Measurements from ENCODE around the gene CTNNA3. TPM values are rescaled to one million over a fixed set of nuclear protein-coding genes. Genes with fewer than 3 reads are reported as not detected.

CTNNA3 gene
- total RNA-seq, 4 donors from 2014 or later, result 1.5 to 9.8 (median 4.3) TPM

DNA sequence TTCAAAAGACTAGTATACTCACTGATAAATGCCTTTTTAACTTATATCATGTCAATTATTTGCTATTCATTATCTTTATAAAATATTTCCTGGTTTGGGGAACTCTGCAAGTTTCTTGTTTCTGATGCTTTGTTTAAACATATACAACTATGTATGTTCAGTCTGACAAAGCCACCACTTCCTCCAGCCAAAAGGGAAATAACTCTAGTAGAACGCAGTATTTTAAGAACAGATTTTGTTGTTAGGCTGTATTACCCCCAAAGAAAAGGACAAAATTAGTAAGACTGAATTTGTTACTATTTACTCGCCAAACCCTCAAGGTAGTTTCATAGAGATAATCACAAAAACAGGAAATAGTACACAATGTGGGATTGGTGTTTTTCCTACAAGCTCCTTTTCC is 691.3 kb downstream of the CTNNA3 start:
- no peak overlapping the region for H3K27ac ChIP-seq
- no peak overlapping the region for H3K4me3 ChIP-seq
- intact Hi-C loops (cut with DNase I; ENCODE audit: low total_unique reads), result no loop called here
- H3K27me3 ChIP-seq, result no peaks in the 10 kb centered on the region
- TF ChIP-seq POLR2A (IDR thresholded peaks at IDR 0.05), result no peak
- TF ChIP-seq, protein P1, sequence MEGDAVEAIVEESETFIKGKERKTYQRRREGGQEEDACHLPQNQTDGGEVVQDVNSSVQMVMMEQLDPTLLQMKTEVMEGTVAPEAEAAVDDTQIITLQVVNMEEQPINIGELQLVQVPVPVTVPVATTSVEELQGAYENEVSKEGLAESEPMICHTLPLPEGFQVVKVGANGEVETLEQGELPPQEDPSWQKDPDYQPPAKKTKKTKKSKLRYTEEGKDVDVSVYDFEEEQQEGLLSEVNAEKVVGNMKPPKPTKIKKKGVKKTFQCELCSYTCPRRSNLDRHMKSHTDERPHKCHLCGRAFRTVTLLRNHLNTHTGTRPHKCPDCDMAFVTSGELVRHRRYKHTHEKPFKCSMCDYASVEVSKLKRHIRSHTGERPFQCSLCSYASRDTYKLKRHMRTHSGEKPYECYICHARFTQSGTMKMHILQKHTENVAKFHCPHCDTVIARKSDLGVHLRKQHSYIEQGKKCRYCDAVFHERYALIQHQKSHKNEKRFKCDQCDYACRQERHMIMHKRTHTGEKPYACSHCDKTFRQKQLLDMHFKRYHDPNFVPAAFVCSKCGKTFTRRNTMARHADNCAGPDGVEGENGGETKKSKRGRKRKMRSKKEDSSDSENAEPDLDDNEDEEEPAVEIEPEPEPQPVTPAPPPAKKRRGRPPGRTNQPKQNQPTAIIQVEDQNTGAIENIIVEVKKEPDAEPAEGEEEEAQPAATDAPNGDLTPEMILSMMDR (IDR thresholded peaks at IDR 0.05), result no peak
- H3K9me3 ChIP-seq, result no peaks in the 10 kb centered on the region
- H3K4me1 ChIP-seq, result no peaks in the 10 kb centered on the region
- no peak for DNase-seq
- no peaks in the 10 kb centered on the region for H3K36me3 ChIP-seq

DNA sequence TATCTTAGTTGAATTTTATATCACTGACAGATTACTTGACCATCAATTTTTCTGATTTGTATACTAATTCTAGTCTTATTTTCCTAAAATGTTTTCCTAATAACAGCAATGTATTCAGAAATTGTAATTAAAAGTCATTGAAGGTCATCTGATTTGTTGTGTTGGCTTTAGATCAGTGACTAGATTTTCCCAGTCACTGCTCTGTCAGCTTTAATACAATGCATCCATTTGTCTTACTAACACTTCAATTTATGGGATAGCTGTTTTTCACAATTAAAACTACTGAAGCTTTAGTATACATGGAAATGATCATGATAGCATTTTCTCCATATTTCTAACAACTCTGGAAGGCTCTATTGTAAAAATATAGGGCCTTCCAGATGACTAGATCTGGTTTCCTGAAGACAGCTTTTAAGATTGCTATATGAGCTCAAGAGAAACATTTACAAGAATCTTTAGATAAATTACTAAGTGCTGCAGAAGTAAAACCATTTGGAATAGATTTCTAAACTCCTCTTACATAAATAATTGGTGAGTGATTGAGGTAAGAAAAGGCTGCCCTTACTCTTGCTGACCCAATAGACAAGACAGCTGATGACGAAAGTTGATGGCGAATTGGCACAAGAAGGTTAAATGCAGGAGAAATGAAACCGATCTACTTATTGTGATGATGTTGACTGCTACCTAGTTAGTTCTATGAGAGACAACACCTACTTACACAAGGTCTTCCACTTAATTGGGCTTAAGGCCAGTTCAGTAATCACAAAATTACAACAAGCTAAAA is 696.0 kb downstream of the CTNNA3 start:
- H3K9me3 ChIP-seq, result no peaks in the 10 kb centered on the region
- intact Hi-C loops (cut with DNase I; ENCODE audit: low total_unique reads), result no loop called here
- H3K27me3 ChIP-seq, result no peaks in the 10 kb centered on the region
- TF ChIP-seq, protein P1 (IDR thresholded peaks at IDR 0.05), result no peak
- TF ChIP-seq POLR2A (IDR thresholded peaks at IDR 0.05), result no peak
- no peak for DNase-seq
- H3K27ac ChIP-seq, result no peak overlapping the region
- no peaks in the 10 kb centered on the region for H3K4me1 ChIP-seq
- no peak overlapping the region for H3K4me3 ChIP-seq
- no peaks in the 10 kb centered on the region for H3K36me3 ChIP-seq

DNA sequence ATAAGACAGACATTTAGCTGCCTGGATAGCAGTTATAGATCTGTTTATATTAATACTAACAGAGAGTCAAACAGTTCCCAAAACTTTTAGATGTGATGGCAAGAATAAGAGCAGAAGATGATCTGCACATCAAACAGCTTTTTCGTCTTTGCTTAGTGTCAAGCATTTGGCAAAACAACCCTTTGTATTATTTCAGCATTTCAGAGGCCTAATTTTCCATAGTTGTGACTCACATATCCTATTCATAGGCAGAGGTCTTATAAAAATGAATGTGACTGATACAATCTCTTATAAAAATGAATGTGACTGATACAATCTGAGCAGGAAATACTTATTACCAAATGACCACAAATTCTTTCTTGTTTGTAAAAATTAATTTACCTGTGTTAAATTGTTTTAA is 699.0 kb downstream of the CTNNA3 start:
- Histone ChIP-seq H3K36me3 (no peaks in the 10 kb centered on the region), H3K4me1 (no peaks in the 10 kb centered on the region), H3K4me3 (no peak overlapping the region), H3K27ac (no peak overlapping the region), H3K9me3 (no peaks in the 10 kb centered on the region), H3K27me3 (no peaks in the 10 kb centered on the region)
- TF ChIP-seq, protein P1 (IDR thresholded peaks at IDR 0.05), result no peak
- no peak for TF ChIP-seq POLR2A (IDR thresholded peaks at IDR 0.05)
- DNase-seq, result no peak
- intact Hi-C loops (cut with DNase I; ENCODE audit: low total_unique reads), result no loop called here

DNA sequence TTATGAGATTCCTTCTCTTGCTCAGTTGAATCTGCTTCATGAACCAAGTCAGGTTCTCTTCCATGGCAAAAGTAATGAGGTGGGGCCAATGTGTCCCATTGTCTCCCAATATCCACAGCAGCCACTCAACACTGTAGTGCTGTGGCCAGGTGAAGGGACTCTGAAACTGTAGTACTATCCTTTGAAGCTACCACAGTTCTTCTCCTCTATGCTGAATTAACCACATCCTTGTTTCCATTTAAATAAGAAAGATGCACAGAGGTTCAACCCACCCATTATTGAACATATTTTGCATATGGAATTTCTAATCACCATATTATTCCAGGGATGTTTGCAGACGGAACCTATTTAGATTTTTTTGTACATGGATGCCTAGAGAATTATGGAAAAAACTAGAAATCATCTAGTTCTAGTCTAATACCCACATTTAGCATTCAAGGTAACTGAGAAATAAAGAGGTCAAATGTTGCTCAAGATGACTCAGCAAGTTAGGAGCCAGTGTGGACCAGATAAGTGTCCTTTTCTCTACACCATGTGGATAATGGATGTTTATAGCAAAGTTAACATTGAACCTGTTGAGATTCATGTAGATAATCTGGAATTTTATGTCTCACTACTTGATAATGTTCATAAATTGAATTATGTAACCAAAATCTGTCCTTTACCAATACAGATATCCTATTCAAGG is 705.7 kb downstream of the CTNNA3 start:
- TF ChIP-seq, protein P1 (IDR thresholded peaks at IDR 0.05), result no peak
- no peak for TF ChIP-seq POLR2A (IDR thresholded peaks at IDR 0.05)
- no peak overlapping the region for H3K27ac ChIP-seq
- no peaks in the 10 kb centered on the region for H3K27me3 ChIP-seq
- H3K36me3 ChIP-seq, result no peaks in the 10 kb centered on the region
- H3K4me1 ChIP-seq, result no peaks in the 10 kb centered on the region
- DNase-seq, result no peak
- no peak overlapping the region for H3K4me3 ChIP-seq
- no peaks in the 10 kb centered on the region for H3K9me3 ChIP-seq
- intact Hi-C loops (cut with DNase I; ENCODE audit: low total_unique reads), result no loop called here

DNA sequence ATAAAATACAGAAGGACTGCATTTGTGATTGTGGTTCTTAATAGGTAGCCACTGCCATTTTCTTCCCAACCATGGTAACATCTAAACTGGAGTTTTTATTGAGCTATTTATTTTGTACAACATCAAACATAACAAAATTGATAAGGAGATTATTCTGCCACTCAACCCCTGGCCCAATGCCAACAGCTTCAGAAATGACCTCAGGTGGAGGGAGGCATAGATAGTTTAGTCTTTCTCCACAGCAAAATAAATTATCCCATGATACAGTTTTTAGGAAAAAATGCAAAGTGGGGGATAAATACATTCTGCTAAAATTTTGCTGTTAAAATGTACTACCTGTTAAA is 712.5 kb downstream of the CTNNA3 start:
- Histone ChIP-seq H3K27me3 (no peaks in the 10 kb centered on the region), H3K4me1 (no peaks in the 10 kb centered on the region), H3K9me3 (no peaks in the 10 kb centered on the region), H3K36me3 (no peaks in the 10 kb centered on the region), H3K27ac (no peak overlapping the region), H3K4me3 (no peak overlapping the region)
- intact Hi-C loops (cut with DNase I; ENCODE audit: low total_unique reads), result no loop called here
- DNase-seq, result no peak
- no peak for TF ChIP-seq POLR2A (IDR thresholded peaks at IDR 0.05)
- TF ChIP-seq, protein P1 (IDR thresholded peaks at IDR 0.05), result no peak

All from uterus (tissue), 4 donors.